Adrenal gland (tissue), 12 donors: ENCODE results near the gene TUB. TPM values are rescaled to one million over a fixed set of nuclear protein-coding genes. Genes with fewer than 3 reads are reported as not detected.

Experiments used
- DNase-seq, 7 donors: peaks; one replicate each; pipeline ENCODE4 v3.0.0-alpha.2; 2019 to 2020
- H3K27ac ChIP-seq, 5 donors: fragments of 200-600 bp; sonication (generic) in 4 of 5; 1 replicate in 3 of 5; 2 replicates in 2 of 5; pipeline versions ENCODE4 v1.5.1 to v1.8.0; 2016 to 2020; ENCODE audit warnings: mild to moderate bottlenecking in 1 of 5
- H3K27me3 ChIP-seq: fragments of 200-600 bp; 2 replicates; pipeline ENCODE4 v1.8.0; 2021
- H3K36me3 ChIP-seq, 2 donors: fragments of 200-600 bp; replicated peaks in 1 of 2; 1 replicate in 1 of 2; 2 replicates in 1 of 2; pipeline versions ENCODE4 v1.5.1 to v1.8.0; 2018 to 2022
- H3K4me1 ChIP-seq, 2 donors: fragments of 200-600 bp; replicated peaks in 1 of 2; 1 replicate in 1 of 2; 2 replicates in 1 of 2; pipeline versions ENCODE4 v1.5.1 to v1.8.0; 2018 to 2021
- H3K4me3 ChIP-seq, 4 donors: fragments of 200-600 bp; sonication (generic) in 3 of 4; one replicate each; pipeline ENCODE4 v1.5.1; 2016 to 2018
- H3K9me3 ChIP-seq, 3 donors: fragments of 200-600 bp; sonication (generic) in 1 of 3; replicated peaks in 1 of 3; 1 replicate in 2 of 3; 2 replicates in 1 of 3; pipeline versions ENCODE4 v1.5.1 to v1.8.0; 2016 to 2021
- CTCF ChIP-seq, 6 experiments: fragments of 450-650 bp in 4 of 6; fragments of 200-600 bp in 2 of 6; sonication (generic) in 1 of 6; IDR thresholded peaks; 1 replicate in 5 of 6; 2 replicates in 1 of 6; pipeline versions ENCODE4 v1.5.1 to v1.8.0; 2016 to 2021; ENCODE audit warnings: antibody characterized with exemption in 6 of 6, mild to moderate bottlenecking in 2 of 6, moderate library complexity in 1 of 6
- POLR2A ChIP-seq, 2 donors: fragments of 450-650 bp; IDR thresholded peaks; one replicate each; pipeline ENCODE4 v1.6.1; 2017; ENCODE audit warnings: antibody characterized with exemption in 2 of 2, mild to moderate bottlenecking in 2 of 2, moderate library complexity in 1 of 2
- WGBS, 4 donors: extraction: QIAGEN DNeasy Blood & Tissue Kit in 2 of 4; methylation state at CpG; one replicate each; pipeline versions ENCODE4 v1.1.5 to v1.1.7; 2013 to 2017; 5-methylcytosine and 5-hydroxymethylcytosine counted together
- intact Hi-C, 2 donors: fragments of 100-400 bp; cut with DNase I; formaldehyde crosslinking; loops; one replicate each; pipeline versions ENCODE4 v1.14.1 to v1.15.0; 2022 to 2023
- polyA plus RNA-seq, 3 donors: library from polyadenylated mRNA; stranded (reverse); fragments of 200-250 nt in 2 of 3; fragments of 350-450 nt in 1 of 3; fragmentation: Illumina TruSeq in 1 of 3; extraction: RNeasy Lipid Tissue Mini Kit (QIAGEN cat#74804) in 1 of 3; gene quantifications; one replicate each; pipeline ENCODE4 v1.2.3, GENCODE V29; 2013 to 2014
- total RNA-seq, 9 donors: library from RNA; depleted of rRNA in 4 of 9; stranded (reverse); fragments of >200 nt in 4 of 9; fragments of 120-200 nt in 1 of 9; fragmentation: NEBNext Ultra II Directional in 1 of 9; extraction: Animal tissue kit (Norgen Biotek cat#: 25700) in 1 of 9; gene quantifications; one replicate each; pipeline versions ENCODE4 v1.1.0 to v1.2.4, GENCODE V29; 2013 to 2023
- donor health status: healthy with polysubstance abuse.
- donor health status: Bipolar disorder and iron deficiency.
- donor health status: DM: yes; HTN: yes; CAD: no.
- donor health status: DM: no; HTN: no; CAD: no.
- donor health status: DM: no; HTN: no; CAD: no.
- donor health status: DM: yes; HTN: yes; CAD: no.

The TUB gene
- total and polyA plus RNA-seq, 12 donors, result 2.8 to 26.8 (median 12.0) TPM

GRCh38 chr11:8126649-8127289 lies 45.8 kb downstream of the TUB start:
- no peak overlapping the region for H3K27ac ChIP-seq
- WGBS, 4 donors, result 55 to 67% (median 63%) methylated on average over 8 of the region's 8 CpGs
- intact Hi-C loops, result no loop called here

GRCh38 chr11:8127447-8127846 lies 46.4 kb downstream of the TUB start:
- Histone ChIP-seq H3K9me3 (no peaks in the 10 kb centered on the region), H3K36me3 (no peaks in the 10 kb centered on the region), H3K4me1 (no peaks in the 10 kb centered on the region), H3K27ac (no peak overlapping the region), H3K27me3 (no peaks in the 10 kb centered on the region), H3K4me3 (no peak overlapping the region)
- no peak for TF ChIP-seq CTCF (IDR thresholded peaks at IDR 0.05)
- no peak for TF ChIP-seq POLR2A (IDR thresholded peaks at IDR 0.05)
- intact Hi-C loops, result no loop called here
- WGBS, 4 donors, result 69 to 80% (median 73%) methylated on average over 2 of the region's 2 CpGs
- no peak for DNase-seq

More at GRCh38 chr11:8126649-8127289, 45.8 kb downstream of the TUB start:
- DNase-seq, result no peak
- Histone ChIP-seq H3K4me1 (no peaks in the 10 kb centered on the region), H3K4me3 (no peak overlapping the region), H3K9me3 (no peaks in the 10 kb centered on the region), H3K27me3 (no peaks in the 10 kb centered on the region), H3K36me3 (no peaks in the 10 kb centered on the region)
- TF ChIP-seq CTCF (IDR thresholded peaks at IDR 0.05) (no peak), POLR2A (IDR thresholded peaks at IDR 0.05) (no peak)

GRCh38 chr11:8138526-8138925 lies 57.5 kb downstream of the TUB start:
- Histone ChIP-seq H3K4me3 (no peak overlapping the region), H3K9me3 (no peaks in the 10 kb centered on the region), H3K27me3 (no peaks in the 10 kb centered on the region), H3K36me3 (no peaks in the 10 kb centered on the region), H3K4me1 (no peaks in the 10 kb centered on the region), H3K27ac (no peak overlapping the region)
- no peak for DNase-seq
- TF ChIP-seq CTCF (IDR thresholded peaks at IDR 0.05) (no peak), POLR2A (IDR thresholded peaks at IDR 0.05) (no peak)
- 92 to 100% (median 99%) methylated on average over 2 of the region's 2 CpGs for WGBS, 4 donors
- intact Hi-C loops, result no loop called here

- TF ChIP-seq CTCF (IDR thresholded peaks at IDR 0.05) (no peak), POLR2A (IDR thresholded peaks at IDR 0.05) (no peak)
- Histone ChIP-seq H3K27me3 (no peaks in the 10 kb centered on the region), H3K36me3 (no peaks in the 10 kb centered on the region), H3K9me3 (no peaks in the 10 kb centered on the region), H3K4me1 (no peaks in the 10 kb centered on the region), H3K4me3 (no peak overlapping the region), H3K27ac (no peak overlapping the region)
- no peak for DNase-seq
- WGBS, 4 donors, result 90 to 95% (median 94%) methylated on average over 6 of the region's 6 CpGs
- intact Hi-C loops, result no loop called here
These were observed 68.7 kb downstream of the TUB start for GRCh38 chr11:8149726-8150125.

Other genes with a start within 250 kb of the TUB start
- gene OR10A6, start 149.9 kb upstream of the TUB start, total RNA-seq, result not detected
- not detected for gene OR10A6, start 149.9 kb upstream of the TUB start, polyA plus RNA-seq
- not detected for gene OR10A3, start 139.5 kb upstream of the TUB start, total RNA-seq
- gene OR10A3, start 139.5 kb upstream of the TUB start, polyA plus RNA-seq, result not detected
- not detected for gene NLRP10, start 115.8 kb upstream of the TUB start, total RNA-seq
- gene NLRP10, start 115.8 kb upstream of the TUB start, polyA plus RNA-seq, result not detected
- 100 to 1,000 TPM; 154 to 366 (median 221) TPM for gene EIF3F, start 93.9 kb upstream of the TUB start, total RNA-seq
- 100 to 1,000 TPM; 105 to 152 (median 137) TPM for gene EIF3F, start 93.9 kb upstream of the TUB start, polyA plus RNA-seq
- 10 to 100 TPM; 11.0 to 39.9 (median 27.2) TPM for gene RIC3, start 87.8 kb downstream of the TUB start, total RNA-seq
- 10 to 100 TPM; 31.2 to 45.5 (median 36.5) TPM for gene RIC3, start 87.8 kb downstream of the TUB start, polyA plus RNA-seq
- gene LMO1, start 182.7 kb downstream of the TUB start, total RNA-seq, result 1 to 10 TPM in 3 of 9 donors, not detected in 6; 1.1 to 2.5 (median 1.3) TPM
- 1 to 10 TPM in 1 of 3 donors, under 1 TPM in 2; 0.22 to 1.6 (median 0.61) TPM for gene LMO1, start 182.7 kb downstream of the TUB start, polyA plus RNA-seq